WTC11 (cell line): Measurements from ENCODE around the gene FAM167B. TPM values are rescaled to one million over a fixed set of nuclear protein-coding genes. Genes with fewer than 3 reads are reported as not detected.

ENCODE experiments used
- ATF1 ChIP-seq: sonication (generic); formaldehyde crosslinking; IDR thresholded peaks from 2 replicates; pipeline ENCODE4 v1.8.1; 2023; ENCODE audit warnings: mild to moderate bottlenecking, moderate library complexity, missing genetic modification reagents
- E2F4 ChIP-seq: sonication (generic); formaldehyde crosslinking; IDR thresholded peaks from 2 replicates; pipeline ENCODE4 v1.8.1; 2022; ENCODE audit warnings: low read depth, mild to moderate bottlenecking, moderate library complexity, missing genetic modification reagents, borderline replicate concordance
- ESRRA ChIP-seq: sonication (generic); formaldehyde crosslinking; IDR thresholded peaks from 2 replicates; pipeline ENCODE4 v1.8.1; 2022; ENCODE audit warnings: mild to moderate bottlenecking, missing genetic modification reagents, borderline replicate concordance
- ETV6 ChIP-seq: sonication (generic); formaldehyde crosslinking; IDR thresholded peaks from 2 replicates; pipeline ENCODE4 v1.8.1; 2022; ENCODE audit warnings: mild to moderate bottlenecking, missing genetic modification reagents
- FOXK1 ChIP-seq: sonication (generic); formaldehyde crosslinking; IDR thresholded peaks from 2 replicates; pipeline ENCODE4 v1.8.0; 2022; ENCODE audit warnings: mild to moderate bottlenecking, moderate library complexity, missing genetic modification reagents
- FOXP4 ChIP-seq: sonication (generic); formaldehyde crosslinking; IDR thresholded peaks from 2 replicates; pipeline ENCODE4 v1.8.0; 2022; ENCODE audit warnings: mild to moderate bottlenecking, missing genetic modification reagents
- HMGA2 ChIP-seq: fragments of 250-450 bp; sonication (Bioruptor Pico); IDR thresholded peaks from 2 replicates; pipeline ENCODE4 v1.4.0; 2021; ENCODE audit warnings: mild to moderate bottlenecking, moderate library complexity
- JUN ChIP-seq: sonication (generic); formaldehyde crosslinking; IDR thresholded peaks from 2 replicates; pipeline ENCODE4 v1.8.0; 2023; ENCODE audit warnings: mild to moderate bottlenecking, missing genetic modification reagents
- KAT7 ChIP-seq: sonication (generic); formaldehyde crosslinking; IDR thresholded peaks from 2 replicates; pipeline ENCODE4 v1.8.1; 2023; ENCODE audit warnings: missing genetic modification reagents, mild to moderate bottlenecking, borderline replicate concordance
- MXD4 ChIP-seq: fragments of 250-450 bp; sonication (Bioruptor Pico); IDR thresholded peaks from 2 replicates; pipeline ENCODE4 v1.8.0; 2021; ENCODE audit warnings: mild to moderate bottlenecking, moderate library complexity, borderline replicate concordance
- MYBL2 ChIP-seq: sonication (generic); formaldehyde crosslinking; IDR thresholded peaks from 2 replicates; pipeline ENCODE4 v1.8.1; 2023; ENCODE audit warnings: mild to moderate bottlenecking, moderate library complexity, missing genetic modification reagents
- NFATC4 ChIP-seq: fragments of 250-450 bp; sonication (Bioruptor Pico); IDR thresholded peaks from 2 replicates; pipeline ENCODE4 v1.9.0; 2021; ENCODE audit warnings: mild to moderate bottlenecking
- PRRX2 ChIP-seq: fragments of 250-450 bp; sonication (Bioruptor Pico); IDR thresholded peaks from 2 replicates; pipeline ENCODE4 v1.8.0; 2021; ENCODE audit warnings: mild to moderate bottlenecking
- SP1 ChIP-seq: sonication (generic); formaldehyde crosslinking; conservative IDR thresholded peaks from 2 replicates; pipeline ENCODE4 v1.8.1; 2022; ENCODE audit warnings: missing genetic modification reagents
- TCF7 ChIP-seq: sonication (generic); formaldehyde crosslinking; IDR thresholded peaks from 2 replicates; pipeline ENCODE4 v1.8.0; 2022; ENCODE audit warnings: mild to moderate bottlenecking, low read depth, missing genetic modification reagents, moderate library complexity
- TEAD4 ChIP-seq: sonication (generic); formaldehyde crosslinking; IDR thresholded peaks from 2 replicates; pipeline ENCODE4 v1.8.0; 2022; ENCODE audit warnings: mild to moderate bottlenecking, missing genetic modification reagents
- ZBTB21 ChIP-seq: sonication (generic); formaldehyde crosslinking; IDR thresholded peaks from 2 replicates; pipeline ENCODE4 v1.8.1; 2023; ENCODE audit warnings: mild to moderate bottlenecking, missing genetic modification reagents, borderline replicate concordance
- ZNF121 ChIP-seq: sonication (generic); formaldehyde crosslinking; IDR thresholded peaks from 2 replicates; pipeline ENCODE4 v1.8.0; 2023; ENCODE audit warnings: missing genetic modification reagents
- ZNF671 ChIP-seq: fragments of 250-450 bp; sonication (Bioruptor Pico); IDR thresholded peaks from 2 replicates; pipeline ENCODE4 v1.8.0; 2021; ENCODE audit warnings: mild to moderate bottlenecking
- ZSCAN18 ChIP-seq: fragments of 250-450 bp; sonication (Bioruptor Pico); IDR thresholded peaks from 2 replicates; pipeline ENCODE4 v2.1.2; 2022; ENCODE audit warnings: mild to moderate bottlenecking, moderate library complexity
- total RNA-seq: library from RNA; stranded (reverse); gene quantifications from 3 replicates; pipeline ENCODE4 v1.2.3, GENCODE V29; 2021
- TF ChIP-seq, protein P1 (sequence below): fragments of 250-450 bp; sonication (Bioruptor Pico); conservative IDR thresholded peaks from 2 replicates; pipeline ENCODE4 v1.9.0; 2021; ENCODE audit warnings: mild to moderate bottlenecking
- TF ChIP-seq, protein P2 (sequence below): sonication (generic); formaldehyde crosslinking; IDR thresholded peaks from 2 replicates; pipeline ENCODE4 v1.8.0; 2022; ENCODE audit warnings: mild to moderate bottlenecking, missing genetic modification reagents
- TF ChIP-seq, protein P3 (sequence below): sonication (generic); formaldehyde crosslinking; IDR thresholded peaks from 2 replicates; pipeline ENCODE4 v1.8.0; 2022; ENCODE audit warnings: missing genetic modification reagents
- TF ChIP-seq, protein P4 (sequence below): sonication (generic); formaldehyde crosslinking; IDR thresholded peaks from 2 replicates; pipeline ENCODE4 v1.8.1; 2023; ENCODE audit warnings: mild to moderate bottlenecking, missing genetic modification reagents, borderline replicate concordance

The FAM167B gene
- total RNA-seq, 1 experiment from 2014 or later: 5.4 TPM

- TF ChIP-seq FOXP4 (CRISPR knock-in tag) (peak; percentile 66; the same call in 1 of the 2 replicates), TCF7 (CRISPR knock-in tag) (no peak), TEAD4 (CRISPR knock-in tag) (0 out of 2 replicates have a peak, but pooled peaks have one; percentile 49), ZNF671 (CRISPR knock-in tag) (no peak), ETV6 (peak; percentile 58; the same call in 1 of the 2 replicates), KAT7 (CRISPR knock-in tag) (0 out of 2 replicates have a peak, but pooled peaks have one; percentile 48), ZSCAN18 (CRISPR knock-in tag) (no peak), ZNF121 (CRISPR knock-in tag) (peak; percentile 42), ATF1 (CRISPR knock-in tag) (no peak), ZBTB21 (CRISPR knock-in tag) (no peak), SP1 (CRISPR knock-in tag) (peak; percentile 87), FOXK1 (peak; percentile 16; the same call in 1 of the 2 replicates), NFATC4 (CRISPR knock-in tag) (no peak), HMGA2 (CRISPR knock-in tag) (no peak), MYBL2 (CRISPR knock-in tag) (peak; percentile 84), ESRRA (CRISPR knock-in tag) (peak; percentile 21; the same call in 1 of the 2 replicates), JUN (CRISPR knock-in tag) (no peak), E2F4 (CRISPR knock-in tag) (no peak), PRRX2 (CRISPR knock-in tag) (no peak), MXD4 (CRISPR knock-in tag) (no peak)
- TF ChIP-seq, protein P1, sequence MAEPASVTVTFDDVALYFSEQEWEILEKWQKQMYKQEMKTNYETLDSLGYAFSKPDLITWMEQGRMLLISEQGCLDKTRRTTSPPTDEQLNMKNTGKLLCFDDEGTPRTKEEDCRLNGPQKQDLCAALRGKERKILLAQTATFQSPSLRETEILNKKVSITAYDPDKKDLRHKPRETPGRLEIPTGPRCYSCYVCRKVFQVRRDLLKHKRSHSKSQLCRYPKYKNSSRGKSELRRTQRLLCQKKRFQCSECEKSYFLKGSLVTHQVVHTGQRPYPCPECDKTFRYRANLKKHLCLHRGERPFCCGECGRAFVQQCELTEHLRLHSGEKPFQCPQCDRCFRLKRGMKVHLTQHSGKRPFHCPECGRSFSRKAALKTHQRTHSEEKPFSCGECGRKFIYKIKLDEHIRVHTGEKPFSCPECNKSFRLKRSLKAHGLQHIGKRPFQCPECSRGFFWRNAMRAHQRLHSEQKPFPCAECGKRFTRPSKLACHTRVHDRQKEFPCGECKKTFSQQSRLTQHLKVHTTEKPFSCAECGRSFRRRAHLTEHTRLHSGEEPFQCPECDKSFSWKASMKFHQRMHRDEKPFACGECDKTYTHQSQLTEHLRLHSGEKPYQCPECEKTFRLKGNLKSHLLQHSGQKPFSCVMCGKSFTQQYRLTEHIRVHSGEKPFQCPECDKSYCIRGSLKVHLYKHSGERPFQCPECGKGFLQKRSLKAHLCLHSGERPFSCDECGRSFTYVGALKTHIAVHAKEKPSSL (CRISPR knock-in tag): no peak
- TF ChIP-seq, protein P2, sequence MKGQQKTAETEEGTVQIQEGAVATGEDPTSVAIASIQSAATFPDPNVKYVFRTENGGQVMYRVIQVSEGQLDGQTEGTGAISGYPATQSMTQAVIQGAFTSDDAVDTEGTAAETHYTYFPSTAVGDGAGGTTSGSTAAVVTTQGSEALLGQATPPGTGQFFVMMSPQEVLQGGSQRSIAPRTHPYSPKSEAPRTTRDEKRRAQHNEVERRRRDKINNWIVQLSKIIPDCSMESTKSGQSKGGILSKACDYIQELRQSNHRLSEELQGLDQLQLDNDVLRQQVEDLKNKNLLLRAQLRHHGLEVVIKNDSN: no peak
- TF ChIP-seq, protein P3, sequence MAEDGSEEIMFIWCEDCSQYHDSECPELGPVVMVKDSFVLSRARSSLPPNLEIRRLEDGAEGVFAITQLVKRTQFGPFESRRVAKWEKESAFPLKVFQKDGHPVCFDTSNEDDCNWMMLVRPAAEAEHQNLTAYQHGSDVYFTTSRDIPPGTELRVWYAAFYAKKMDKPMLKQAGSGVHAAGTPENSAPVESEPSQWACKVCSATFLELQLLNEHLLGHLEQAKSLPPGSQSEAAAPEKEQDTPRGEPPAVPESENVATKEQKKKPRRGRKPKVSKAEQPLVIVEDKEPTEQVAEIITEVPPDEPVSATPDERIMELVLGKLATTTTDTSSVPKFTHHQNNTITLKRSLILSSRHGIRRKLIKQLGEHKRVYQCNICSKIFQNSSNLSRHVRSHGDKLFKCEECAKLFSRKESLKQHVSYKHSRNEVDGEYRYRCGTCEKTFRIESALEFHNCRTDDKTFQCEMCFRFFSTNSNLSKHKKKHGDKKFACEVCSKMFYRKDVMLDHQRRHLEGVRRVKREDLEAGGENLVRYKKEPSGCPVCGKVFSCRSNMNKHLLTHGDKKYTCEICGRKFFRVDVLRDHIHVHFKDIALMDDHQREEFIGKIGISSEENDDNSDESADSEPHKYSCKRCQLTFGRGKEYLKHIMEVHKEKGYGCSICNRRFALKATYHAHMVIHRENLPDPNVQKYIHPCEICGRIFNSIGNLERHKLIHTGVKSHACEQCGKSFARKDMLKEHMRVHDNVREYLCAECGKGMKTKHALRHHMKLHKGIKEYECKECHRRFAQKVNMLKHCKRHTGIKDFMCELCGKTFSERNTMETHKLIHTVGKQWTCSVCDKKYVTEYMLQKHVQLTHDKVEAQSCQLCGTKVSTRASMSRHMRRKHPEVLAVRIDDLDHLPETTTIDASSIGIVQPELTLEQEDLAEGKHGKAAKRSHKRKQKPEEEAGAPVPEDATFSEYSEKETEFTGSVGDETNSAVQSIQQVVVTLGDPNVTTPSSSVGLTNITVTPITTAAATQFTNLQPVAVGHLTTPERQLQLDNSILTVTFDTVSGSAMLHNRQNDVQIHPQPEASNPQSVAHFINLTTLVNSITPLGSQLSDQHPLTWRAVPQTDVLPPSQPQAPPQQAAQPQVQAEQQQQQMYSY (CRISPR knock-in tag): peak; percentile 88
- TF ChIP-seq, protein P4, sequence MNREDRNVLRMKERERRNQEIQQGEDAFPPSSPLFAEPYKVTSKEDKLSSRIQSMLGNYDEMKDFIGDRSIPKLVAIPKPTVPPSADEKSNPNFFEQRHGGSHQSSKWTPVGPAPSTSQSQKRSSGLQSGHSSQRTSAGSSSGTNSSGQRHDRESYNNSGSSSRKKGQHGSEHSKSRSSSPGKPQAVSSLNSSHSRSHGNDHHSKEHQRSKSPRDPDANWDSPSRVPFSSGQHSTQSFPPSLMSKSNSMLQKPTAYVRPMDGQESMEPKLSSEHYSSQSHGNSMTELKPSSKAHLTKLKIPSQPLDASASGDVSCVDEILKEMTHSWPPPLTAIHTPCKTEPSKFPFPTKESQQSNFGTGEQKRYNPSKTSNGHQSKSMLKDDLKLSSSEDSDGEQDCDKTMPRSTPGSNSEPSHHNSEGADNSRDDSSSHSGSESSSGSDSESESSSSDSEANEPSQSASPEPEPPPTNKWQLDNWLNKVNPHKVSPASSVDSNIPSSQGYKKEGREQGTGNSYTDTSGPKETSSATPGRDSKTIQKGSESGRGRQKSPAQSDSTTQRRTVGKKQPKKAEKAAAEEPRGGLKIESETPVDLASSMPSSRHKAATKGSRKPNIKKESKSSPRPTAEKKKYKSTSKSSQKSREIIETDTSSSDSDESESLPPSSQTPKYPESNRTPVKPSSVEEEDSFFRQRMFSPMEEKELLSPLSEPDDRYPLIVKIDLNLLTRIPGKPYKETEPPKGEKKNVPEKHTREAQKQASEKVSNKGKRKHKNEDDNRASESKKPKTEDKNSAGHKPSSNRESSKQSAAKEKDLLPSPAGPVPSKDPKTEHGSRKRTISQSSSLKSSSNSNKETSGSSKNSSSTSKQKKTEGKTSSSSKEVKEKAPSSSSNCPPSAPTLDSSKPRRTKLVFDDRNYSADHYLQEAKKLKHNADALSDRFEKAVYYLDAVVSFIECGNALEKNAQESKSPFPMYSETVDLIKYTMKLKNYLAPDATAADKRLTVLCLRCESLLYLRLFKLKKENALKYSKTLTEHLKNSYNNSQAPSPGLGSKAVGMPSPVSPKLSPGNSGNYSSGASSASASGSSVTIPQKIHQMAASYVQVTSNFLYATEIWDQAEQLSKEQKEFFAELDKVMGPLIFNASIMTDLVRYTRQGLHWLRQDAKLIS: no peak; the same call in 1 of the 2 replicates
Measured at GRCh38 chr1:32240140-32240951, 6.7 kb upstream of the FAM167B start (continued).
